Urinary bladder (tissue), 4 donors: ENCODE results near the gene ERBIN. TPM values are rescaled to one million over a fixed set of nuclear protein-coding genes. Genes with fewer than 3 reads are reported as not detected.

ENCODE experiments used
- DNase-seq: peaks from one replicate; pipeline ENCODE4 v3.0.0-alpha.2; 2015; ENCODE audit errors: extremely low spot score
- H3K27ac ChIP-seq: one replicate; pipeline ENCODE4 v1.5.1; 2013; ENCODE audit warnings: low read depth, mild to moderate bottlenecking, moderate library complexity
- H3K36me3 ChIP-seq: one replicate; pipeline ENCODE4 v1.6.1; 2013; ENCODE audit warnings: mild to moderate bottlenecking, moderate library complexity; ENCODE audit not compliant: insufficient read depth
- H3K4me1 ChIP-seq: one replicate; pipeline ENCODE4 v1.6.1; 2013; ENCODE audit warnings: mild to moderate bottlenecking, moderate library complexity; ENCODE audit not compliant: insufficient read depth
- H3K4me3 ChIP-seq: one replicate; pipeline ENCODE4 v1.5.1; 2013; ENCODE audit warnings: low read depth, low read length
- WGBS: extraction: QIAGEN DNeasy Blood & Tissue Kit; methylation state at CpG from one replicate; pipeline ENCODE4 v1.1.7; 2013; 5-methylcytosine and 5-hydroxymethylcytosine counted together
- polyA plus RNA-seq: library from polyadenylated mRNA; stranded (reverse); fragments of 200-250 nt; gene quantifications from one replicate; pipeline ENCODE4 v1.2.3, GENCODE V29; 2013
- total RNA-seq: library from RNA; depleted of rRNA; stranded (reverse); fragments of >200 nt; gene quantifications from one replicate; pipeline ENCODE4 v1.2.3, GENCODE V29; 2014
- donor health status: healthy with polysubstance abuse.
- donor health status: healthy.

The ERBIN gene
- total and polyA plus RNA-seq, 2 donors, result 22.3 to 225 TPM

GRCh38 chr5:65926893-65927292, 518 bp downstream of the ERBIN start:
- DNase-seq, result no peak
- WGBS, result under 1% methylated on average over 16 of the region's 16 CpGs

GRCh38 chr5:65927503-65928321, 1.3 kb downstream of the ERBIN start:
- no peaks in the 10 kb centered on the region for H3K4me1 ChIP-seq
- peak overlapping the region; percentile 89 for H3K4me3 ChIP-seq
- H3K36me3 ChIP-seq, result no peaks in the 10 kb centered on the region
- DNase-seq, result no peak
- no peak overlapping the region for H3K27ac ChIP-seq
- under 1% methylated on average over 13 of the region's 13 CpGs for WGBS

More at GRCh38 chr5:65926893-65927292, 518 bp downstream of the ERBIN start:
- H3K27ac ChIP-seq, result peak overlapping the region; percentile 97
- peak overlapping the region; percentile 89 for H3K4me3 ChIP-seq
- H3K36me3 ChIP-seq, result no peaks in the 10 kb centered on the region
- no peaks in the 10 kb centered on the region for H3K4me1 ChIP-seq

- no peak overlapping the region for H3K27ac ChIP-seq
- DNase-seq, result no peak
- H3K4me3 ChIP-seq, result peak overlapping the region; percentile 89
- WGBS, result 10% methylated on average over 5 of the region's 5 CpGs
- no peaks in the 10 kb centered on the region for H3K36me3 ChIP-seq
- H3K4me1 ChIP-seq, result no peaks in the 10 kb centered on the region
Observed at GRCh38 chr5:65928322-65928752, 2.0 kb downstream of the ERBIN start.

GRCh38 chr5:65928860-65929259, 2.5 kb downstream of the ERBIN start:
- no peak for DNase-seq
- no peaks in the 10 kb centered on the region for H3K4me1 ChIP-seq
- no peak overlapping the region for H3K27ac ChIP-seq
- no peak overlapping the region for H3K4me3 ChIP-seq
- H3K36me3 ChIP-seq, result no peaks in the 10 kb centered on the region
- 56% methylated on average over 3 of the region's 3 CpGs for WGBS

- Histone ChIP-seq H3K36me3 (no peaks in the 10 kb centered on the region), H3K27ac (no peak overlapping the region), H3K4me1 (peaks cover 2% of the 10 kb centered on the region), H3K4me3 (no peak overlapping the region)
- DNase-seq, result no peak
- WGBS, result 95% methylated on average over 4 of the region's 4 CpGs
Observed at GRCh38 chr5:65932676-65933075, 6.3 kb downstream of the ERBIN start.

GRCh38 chr5:65933295-65933694, 6.9 kb downstream of the ERBIN start:
- no peak for DNase-seq
- H3K36me3 ChIP-seq, result no peaks in the 10 kb centered on the region
- H3K4me3 ChIP-seq, result no peak overlapping the region
- H3K4me1 ChIP-seq, result peaks cover 2% of the 10 kb centered on the region
- H3K27ac ChIP-seq, result no peak overlapping the region
- WGBS, result 75% methylated on average over 2 of the region's 2 CpGs

- Histone ChIP-seq H3K36me3 (peaks cover 2% of the 10 kb centered on the region), H3K4me1 (peaks cover 2% of the 10 kb centered on the region), H3K4me3 (no peak overlapping the region), H3K27ac (no peak overlapping the region)
- 97% methylated on average over 5 of the region's 5 CpGs for WGBS
- DNase-seq, result no peak
Observed at GRCh38 chr5:65938256-65938655, 11.9 kb downstream of the ERBIN start.

- Histone ChIP-seq H3K36me3 (peaks cover 2% of the 10 kb centered on the region), H3K4me1 (no peaks in the 10 kb centered on the region), H3K4me3 (no peak overlapping the region), H3K27ac (no peak overlapping the region)
- 97% methylated on average over 5 of the region's 5 CpGs for WGBS
- DNase-seq, result no peak
Observed at GRCh38 chr5:65943771-65944170, 17.4 kb downstream of the ERBIN start.

- no peak for DNase-seq
- Histone ChIP-seq H3K36me3 (peaks cover 2% of the 10 kb centered on the region), H3K27ac (no peak overlapping the region), H3K4me1 (no peaks in the 10 kb centered on the region), H3K4me3 (no peak overlapping the region)
- 98% methylated on average over 2 of the region's 2 CpGs for WGBS
Observed at GRCh38 chr5:65946198-65946745, 19.9 kb downstream of the ERBIN start.

GRCh38 chr5:65948115-65948747, 21.9 kb downstream of the ERBIN start:
- WGBS, result 73% methylated on average over 4 of the region's 4 CpGs
- no peak overlapping the region for H3K4me3 ChIP-seq
- no peaks in the 10 kb centered on the region for H3K4me1 ChIP-seq
- H3K27ac ChIP-seq, result no peak overlapping the region
- no peaks in the 10 kb centered on the region for H3K36me3 ChIP-seq
- DNase-seq, result no peak

- 85% methylated on average over 3 of the region's 3 CpGs for WGBS
- DNase-seq, result no peak
- no peaks in the 10 kb centered on the region for H3K36me3 ChIP-seq
- H3K4me3 ChIP-seq, result no peak overlapping the region
- H3K27ac ChIP-seq, result no peak overlapping the region
- H3K4me1 ChIP-seq, result no peaks in the 10 kb centered on the region
Observed at GRCh38 chr5:65951330-65951729, 25.0 kb downstream of the ERBIN start.

- no peak for DNase-seq
- H3K27ac ChIP-seq, result no peak overlapping the region
- H3K4me1 ChIP-seq, result no peaks in the 10 kb centered on the region
- 78% methylated on average over 1 of the region's 1 CpG for WGBS
- no peak overlapping the region for H3K4me3 ChIP-seq
- no peaks in the 10 kb centered on the region for H3K36me3 ChIP-seq
Observed at GRCh38 chr5:65952259-65952658, 25.9 kb downstream of the ERBIN start.

- no peaks in the 10 kb centered on the region for H3K36me3 ChIP-seq
- H3K4me3 ChIP-seq, result no peak overlapping the region
- DNase-seq, result no peak
- no peak overlapping the region for H3K27ac ChIP-seq
- WGBS, result 89% methylated on average over 3 of the region's 3 CpGs
- no peaks in the 10 kb centered on the region for H3K4me1 ChIP-seq
Observed at GRCh38 chr5:65954200-65954599, 27.8 kb downstream of the ERBIN start.

- Histone ChIP-seq H3K4me1 (no peaks in the 10 kb centered on the region), H3K27ac (no peak overlapping the region), H3K36me3 (no peaks in the 10 kb centered on the region), H3K4me3 (no peak overlapping the region)
- no peak for DNase-seq
- 85% methylated on average over 3 of the region's 3 CpGs for WGBS
Observed at GRCh38 chr5:65955746-65956145, 29.4 kb downstream of the ERBIN start.
